ENCODE results near the gene RERG.

The RERG gene

DNA sequence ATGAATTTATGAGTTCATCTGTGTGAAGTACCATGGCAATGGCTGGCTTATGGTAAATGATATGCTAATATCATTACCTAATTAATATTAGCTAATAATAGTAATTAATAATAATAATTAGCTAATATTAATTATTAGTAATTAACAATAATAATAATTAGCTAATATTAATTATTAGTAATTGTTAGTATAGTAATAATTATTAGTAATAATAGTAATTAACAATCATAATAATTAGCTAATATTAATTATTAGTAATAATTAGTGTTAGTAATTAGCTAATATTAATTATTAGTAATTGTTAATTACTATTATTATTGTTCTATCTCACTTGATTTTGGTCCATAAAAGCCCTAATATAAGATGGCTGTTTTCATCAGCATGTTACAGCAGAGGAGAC, 19.8 kb downstream of the RERG start:
- H3K4me3 ChIP-seq (ENCODE audit: low read depth, low read length) = no peak overlapping the region
- TF ChIP-seq, protein P1, sequence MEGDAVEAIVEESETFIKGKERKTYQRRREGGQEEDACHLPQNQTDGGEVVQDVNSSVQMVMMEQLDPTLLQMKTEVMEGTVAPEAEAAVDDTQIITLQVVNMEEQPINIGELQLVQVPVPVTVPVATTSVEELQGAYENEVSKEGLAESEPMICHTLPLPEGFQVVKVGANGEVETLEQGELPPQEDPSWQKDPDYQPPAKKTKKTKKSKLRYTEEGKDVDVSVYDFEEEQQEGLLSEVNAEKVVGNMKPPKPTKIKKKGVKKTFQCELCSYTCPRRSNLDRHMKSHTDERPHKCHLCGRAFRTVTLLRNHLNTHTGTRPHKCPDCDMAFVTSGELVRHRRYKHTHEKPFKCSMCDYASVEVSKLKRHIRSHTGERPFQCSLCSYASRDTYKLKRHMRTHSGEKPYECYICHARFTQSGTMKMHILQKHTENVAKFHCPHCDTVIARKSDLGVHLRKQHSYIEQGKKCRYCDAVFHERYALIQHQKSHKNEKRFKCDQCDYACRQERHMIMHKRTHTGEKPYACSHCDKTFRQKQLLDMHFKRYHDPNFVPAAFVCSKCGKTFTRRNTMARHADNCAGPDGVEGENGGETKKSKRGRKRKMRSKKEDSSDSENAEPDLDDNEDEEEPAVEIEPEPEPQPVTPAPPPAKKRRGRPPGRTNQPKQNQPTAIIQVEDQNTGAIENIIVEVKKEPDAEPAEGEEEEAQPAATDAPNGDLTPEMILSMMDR (IDR thresholded peaks at IDR 0.05; ENCODE audit: insufficient read depth, low read depth, low read length, missing control alignments) = no peak
- no peak for DNase-seq (ENCODE audit: low read depth)

DNA sequence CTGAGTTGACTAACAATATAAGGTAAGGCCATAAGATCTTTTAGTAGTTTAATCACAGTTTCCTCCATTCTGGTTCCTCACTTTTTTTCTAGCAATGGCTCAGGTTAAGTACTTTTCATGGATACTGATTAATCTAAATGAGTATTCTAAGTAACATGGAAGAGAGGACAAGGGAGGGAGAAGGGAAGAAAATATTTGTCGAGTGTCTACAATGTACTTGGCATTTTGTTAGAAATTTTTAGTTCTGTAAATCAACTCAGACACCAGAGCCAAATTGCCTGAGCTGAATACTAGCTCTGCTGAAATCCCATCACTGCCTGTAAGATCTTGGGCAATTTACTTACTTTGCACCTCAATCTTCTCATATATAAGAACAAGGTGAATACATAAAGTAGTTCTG, 20.2 kb downstream of the RERG start:
- DNase-seq (ENCODE audit: low read depth) = no peak
- TF ChIP-seq, protein P1 (IDR thresholded peaks at IDR 0.05; ENCODE audit: insufficient read depth, low read depth, low read length, missing control alignments) = no peak
- H3K4me3 ChIP-seq (ENCODE audit: low read depth, low read length) = no peak overlapping the region

DNA sequence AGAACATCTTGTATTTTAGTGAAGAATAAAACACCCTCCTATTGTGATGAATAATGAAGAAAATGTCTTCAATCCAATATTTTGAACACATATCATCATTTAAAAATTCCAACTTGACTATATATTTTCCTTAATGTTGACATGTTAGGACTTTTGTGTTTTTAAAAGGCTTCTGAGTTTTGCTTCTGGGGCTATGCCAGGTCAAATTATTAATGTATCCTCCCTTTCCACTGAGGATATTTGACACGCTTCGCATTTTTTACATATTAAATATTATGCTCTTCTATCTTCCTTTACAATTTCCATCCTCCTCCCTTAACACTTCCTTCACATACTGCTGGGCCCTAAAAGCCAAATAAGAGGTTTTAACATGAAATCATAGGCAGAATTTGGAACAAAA, 20.6 kb downstream of the RERG start:
- no peak for DNase-seq (ENCODE audit: low read depth)
- TF ChIP-seq, protein P1 (IDR thresholded peaks at IDR 0.05; ENCODE audit: insufficient read depth, low read depth, low read length, missing control alignments) = no peak
- no peak overlapping the region for H3K4me3 ChIP-seq (ENCODE audit: low read depth, low read length)

DNA sequence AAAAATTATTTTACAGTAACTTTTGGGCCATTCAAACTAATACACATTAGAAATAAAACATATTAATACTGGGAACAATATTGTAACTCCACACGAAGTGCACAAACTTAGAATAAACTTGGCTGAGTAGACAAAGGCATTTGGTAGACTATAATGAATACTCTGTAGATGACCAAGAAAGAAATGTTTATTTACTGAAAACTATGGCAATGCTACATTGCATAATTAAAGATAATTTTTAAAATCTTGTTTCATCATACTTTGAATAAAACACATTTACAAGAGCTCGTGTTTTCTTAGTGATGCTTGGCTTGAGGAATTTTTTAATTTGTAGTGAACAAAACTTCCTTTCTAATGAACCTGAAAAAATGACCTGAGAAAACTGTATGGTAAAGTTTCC, 21.3 kb downstream of the RERG start:
- TF ChIP-seq, protein P1 (IDR thresholded peaks at IDR 0.05; ENCODE audit: insufficient read depth, low read depth, low read length, missing control alignments) = no peak
- DNase-seq (ENCODE audit: low read depth) = no peak
- no peak overlapping the region for H3K4me3 ChIP-seq (ENCODE audit: low read depth, low read length)

DNA sequence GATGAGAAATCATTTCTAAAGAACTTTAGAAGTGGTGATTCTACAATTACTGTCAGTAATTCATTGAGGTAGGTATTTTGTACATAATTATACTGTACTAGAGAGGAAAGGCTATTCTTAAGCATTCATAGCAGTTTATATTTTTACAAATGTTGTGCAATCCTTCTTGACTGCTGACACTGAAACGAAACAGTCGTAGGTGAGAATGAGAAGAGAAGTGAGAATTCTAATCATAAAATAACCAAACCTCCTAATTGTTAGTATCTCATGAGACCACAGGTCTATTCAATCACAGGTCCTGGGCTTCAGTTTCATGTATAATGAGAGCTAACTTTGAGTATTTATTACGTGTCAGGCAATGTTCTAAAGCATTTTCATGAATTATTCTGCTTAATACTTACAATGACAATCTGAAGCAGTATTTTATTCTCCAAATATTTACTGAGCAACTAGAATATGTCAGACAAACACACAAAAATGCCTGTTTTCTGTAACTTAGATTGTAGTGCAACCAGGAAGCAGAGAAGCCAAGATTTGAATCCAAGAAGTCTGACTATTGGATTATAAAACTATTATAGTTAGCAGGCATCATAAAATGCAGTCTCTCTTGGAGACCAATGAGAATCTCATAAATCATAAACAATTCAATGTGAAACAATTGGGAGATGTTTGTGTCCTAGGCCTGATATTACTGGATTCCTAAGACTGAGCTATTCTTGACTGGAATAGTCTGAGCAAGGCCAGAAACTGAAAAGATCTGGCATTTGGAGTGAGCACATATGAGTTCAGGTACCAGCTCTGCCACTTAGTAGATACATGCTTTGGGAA, 24.3 kb downstream of the RERG start:
- DNase-seq (ENCODE audit: low read depth) = peak; percentile 3
- TF ChIP-seq, protein P1 (IDR thresholded peaks at IDR 0.05; ENCODE audit: insufficient read depth, low read depth, low read length, missing control alignments) = no peak
- no peak overlapping the region for H3K4me3 ChIP-seq (ENCODE audit: low read depth, low read length)

DNA sequence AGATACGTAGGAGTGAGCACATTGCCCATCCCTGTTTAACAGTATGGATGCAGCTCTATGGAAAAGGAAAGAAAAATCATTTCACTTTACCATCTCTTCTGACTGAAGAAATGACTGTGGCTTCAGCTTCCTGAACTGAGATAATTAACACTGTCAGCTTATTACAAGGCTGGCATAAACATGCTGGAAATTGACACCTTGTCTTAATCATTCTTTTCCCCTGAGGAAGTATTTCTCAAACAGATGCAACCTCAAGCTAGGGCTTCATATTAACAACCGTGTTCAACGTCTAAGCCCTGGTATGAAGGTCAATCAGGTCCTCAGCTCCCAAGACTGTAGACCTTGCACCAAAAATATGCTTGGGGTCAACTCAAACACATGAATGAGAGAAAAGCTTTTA, 25.0 kb downstream of the RERG start:
- TF ChIP-seq, protein P1 (IDR thresholded peaks at IDR 0.05; ENCODE audit: insufficient read depth, low read depth, low read length, missing control alignments) = no peak
- DNase-seq (ENCODE audit: low read depth) = no peak
- no peak overlapping the region for H3K4me3 ChIP-seq (ENCODE audit: low read depth, low read length)

Measured in GM12865 (cell line).